Endothelial cell (in vitro differentiated cells): ENCODE results near the gene HSF2BP. TPM values are rescaled to one million over a fixed set of nuclear protein-coding genes. Genes with fewer than 3 reads are reported as not detected.
"Not testable (repeated sequence)": the region's sequence is repeated elsewhere in the genome, so short reads cannot be mapped to it uniquely, and the experiment has no call there.

Experiments
- DNase-seq: peaks from one replicate; pipeline ENCODE4 v3.0.0; 2021; ENCODE audit warnings: low spot score
- H3K27ac Mint-ChIP-seq: one replicate; pipeline ENCODE4 v1.8.0; 2021; ENCODE audit warnings: mixed read lengths, inconsistent platforms; ENCODE audit not compliant: unreplicated experiment
- H3K27me3 Mint-ChIP-seq: one replicate; pipeline ENCODE4 v1.8.0; 2021; ENCODE audit warnings: mild to moderate bottlenecking, moderate library complexity, mixed read lengths, inconsistent platforms; ENCODE audit not compliant: unreplicated experiment
- H3K36me3 Mint-ChIP-seq: one replicate; pipeline ENCODE4 v1.8.0; 2021; ENCODE audit warnings: mild to moderate bottlenecking, low read depth, mixed read lengths, inconsistent platforms; ENCODE audit not compliant: unreplicated experiment
- H3K4me1 Mint-ChIP-seq: one replicate; pipeline ENCODE4 v1.8.0; 2021; ENCODE audit warnings: mild to moderate bottlenecking, mixed read lengths, inconsistent platforms; ENCODE audit not compliant: unreplicated experiment
- H3K4me3 Mint-ChIP-seq: one replicate; pipeline ENCODE4 v1.8.0; 2021; ENCODE audit warnings: mild to moderate bottlenecking, mixed read lengths, inconsistent platforms; ENCODE audit not compliant: unreplicated experiment
- H3K9me3 Mint-ChIP-seq: one replicate; pipeline ENCODE4 v1.8.0; 2021; ENCODE audit warnings: mixed read lengths, inconsistent platforms; ENCODE audit not compliant: unreplicated experiment
- microRNA-seq: library from miRNA; unstranded; fragments of <30 nt; microRNA quantifications from one replicate; pipeline ENCODE4, GENCODE V29; 2020; ENCODE audit not compliant: unreplicated experiment
- total RNA-seq: library from RNA; stranded (reverse); fragmentation: NEBNext Ultra II Directional; extraction: Animal tissue kit (Norgen Biotek cat#: 25700); gene quantifications from one replicate; pipeline ENCODE4 v1.2.1, GENCODE V29; 2021; ENCODE audit not compliant: unreplicated experiment

HSF2BP gene
- total RNA-seq, 1 donor from 2014 or later, result 2.3 TPM

DNA sequence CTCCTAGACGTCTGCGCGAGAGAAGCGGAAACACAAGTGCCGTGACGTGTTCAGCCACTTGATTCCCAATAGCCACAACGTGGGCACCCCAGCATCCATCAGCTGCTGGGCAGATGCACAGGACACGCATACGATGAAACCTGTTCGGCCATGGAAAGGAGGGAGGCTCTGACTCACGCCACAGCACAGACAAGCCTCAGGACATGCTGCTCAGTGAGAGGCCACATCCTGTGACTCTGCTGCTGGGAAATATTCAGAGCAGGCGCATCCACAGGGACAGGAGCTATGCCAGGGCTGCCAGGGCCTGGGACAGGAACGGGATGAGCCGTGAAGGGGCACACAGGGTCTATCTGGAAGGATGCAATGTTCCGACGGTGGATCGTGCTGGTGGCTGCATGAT lies 171.1 kb downstream of the HSF2BP start:
- H3K36me3 Mint-ChIP-seq, H3K4me3 Mint-ChIP-seq, H3K27ac Mint-ChIP-seq, DNase-seq, H3K27me3 Mint-ChIP-seq, H3K4me1 Mint-ChIP-seq, H3K9me3 Mint-ChIP-seq: not testable (repeated sequence)

DNA sequence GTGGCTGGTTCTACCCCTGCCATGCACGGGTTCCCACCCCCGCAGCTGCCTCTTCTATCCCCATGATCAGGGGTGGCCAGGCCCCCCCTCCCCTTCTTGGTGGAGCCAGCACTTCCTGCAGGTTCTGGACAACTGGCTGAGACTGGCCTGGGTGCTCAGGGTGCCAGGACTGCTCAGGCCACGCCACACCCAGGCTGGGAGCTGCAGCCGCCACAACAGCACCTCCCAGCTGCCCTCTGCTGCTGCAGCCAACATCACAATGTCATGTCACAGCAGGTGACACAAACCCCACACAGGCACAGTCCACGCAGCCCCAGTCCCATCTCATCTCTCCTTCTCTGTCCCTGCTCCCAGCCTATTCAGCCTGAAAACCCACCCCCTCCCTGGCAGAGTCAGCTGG lies 173.2 kb downstream of the HSF2BP start:
- not testable (repeated sequence) for H3K36me3 Mint-ChIP-seq, DNase-seq, H3K27me3 Mint-ChIP-seq, H3K4me3 Mint-ChIP-seq, H3K27ac Mint-ChIP-seq, H3K4me1 Mint-ChIP-seq, H3K9me3 Mint-ChIP-seq

DNA sequence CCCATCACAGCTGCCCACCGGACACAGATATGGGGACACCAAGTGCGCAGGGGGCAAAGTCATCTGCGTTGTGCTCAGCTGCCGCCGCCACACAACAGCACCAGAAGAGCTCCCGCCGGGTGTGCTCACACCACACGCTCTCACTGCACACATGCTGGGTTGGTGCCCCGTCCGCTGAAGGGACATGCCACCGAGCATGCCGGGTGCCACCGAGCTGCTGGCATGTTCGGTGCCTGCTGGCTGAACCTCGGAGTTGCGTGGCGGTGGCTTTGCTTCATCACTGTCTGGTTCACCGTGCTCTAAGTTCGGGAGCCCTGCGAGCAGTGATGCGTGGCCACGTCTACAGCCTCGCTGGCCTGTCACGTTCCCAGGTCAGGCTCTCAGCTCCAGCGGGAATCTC lies 174.3 kb downstream of the HSF2BP start:
- H3K36me3 Mint-ChIP-seq, H3K27me3 Mint-ChIP-seq, H3K4me1 Mint-ChIP-seq, H3K27ac Mint-ChIP-seq, DNase-seq, H3K4me3 Mint-ChIP-seq, H3K9me3 Mint-ChIP-seq: not testable (repeated sequence)

DNA sequence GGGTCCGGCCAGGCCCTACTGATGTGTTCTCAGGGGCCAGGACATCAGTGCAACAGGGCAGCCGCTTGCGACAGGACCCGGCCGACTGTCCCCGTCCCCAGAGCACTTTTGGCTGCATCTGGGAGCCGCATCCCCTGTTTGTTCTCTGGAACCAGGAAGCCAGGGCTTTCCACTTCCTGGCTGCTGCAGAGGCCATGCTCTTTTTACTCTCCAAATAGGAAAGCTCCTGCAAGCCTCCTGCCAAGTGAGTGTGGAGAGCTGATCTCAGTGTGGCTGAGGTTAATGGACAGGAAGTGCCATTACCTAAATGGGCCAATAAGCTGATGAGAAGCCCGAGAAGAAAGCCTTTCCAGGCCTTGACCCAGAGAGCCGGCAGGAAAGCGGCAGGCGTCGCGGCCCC lies 180.1 kb downstream of the HSF2BP start:
- H3K9me3 Mint-ChIP-seq, H3K27ac Mint-ChIP-seq, H3K4me1 Mint-ChIP-seq, H3K4me3 Mint-ChIP-seq, DNase-seq, H3K27me3 Mint-ChIP-seq, H3K36me3 Mint-ChIP-seq: not testable (repeated sequence)

Small RNAs within 50 kb of the gene (microRNA-seq; reads per million reads assigned to microRNA genes)
- not detected for gene MIR6070

Other genes with a start within 250 kb of the HSF2BP start
- 1.8 TPM for gene SIK1, start 232.4 kb downstream of the HSF2BP start, total RNA-seq
- 33.8 TPM for gene RRP1B, start 72 bp upstream of the HSF2BP start, total RNA-seq
- 72.0 TPM for gene PDXK, start 59.6 kb upstream of the HSF2BP start, total RNA-seq
- gene CSTB, start 116.8 kb upstream of the HSF2BP start, total RNA-seq, result 66.5 TPM
- gene RRP1, start 130.1 kb upstream of the HSF2BP start, total RNA-seq, result 21.0 TPM
- 22.6 TPM for gene AGPAT3, start 205.7 kb upstream of the HSF2BP start, total RNA-seq